Tibial nerve (tissue), 4 donors: ENCODE data around the gene OAS1. TPM values are rescaled to one million over a fixed set of nuclear protein-coding genes. Genes with fewer than 3 reads are reported as not detected.

Source experiments
- DNase-seq, 2 donors: peaks; one replicate each; pipeline ENCODE4 v3.0.0-alpha.2; 2019; ENCODE audit warnings: low spot score in 2 of 2
- H3K27ac ChIP-seq, 4 donors: fragments of 200-600 bp; sonication (generic) in 3 of 4; one replicate each; pipeline ENCODE4 v1.5.1; 2017 to 2019; ENCODE audit warnings: mild to moderate bottlenecking in 1 of 4
- H3K27me3 ChIP-seq, 2 donors: fragments of 200-600 bp; sonication (generic) in 1 of 2; one replicate each; pipeline versions ENCODE4 v1.5.1 to v1.6.0; 2017 to 2019
- H3K36me3 ChIP-seq, 3 donors: fragments of 200-600 bp; sonication (generic); one replicate each; pipeline ENCODE4 v1.5.1; 2018 to 2019
- H3K4me1 ChIP-seq, 4 donors: fragments of 200-600 bp; sonication (generic) in 3 of 4; one replicate each; pipeline ENCODE4 v1.5.1; 2017 to 2019
- H3K4me3 ChIP-seq, 4 donors: fragments of 200-600 bp; sonication (generic) in 3 of 4; one replicate each; pipeline ENCODE4 v1.5.1; 2017 to 2019; ENCODE audit warnings: mild to moderate bottlenecking in 1 of 4, moderate library complexity in 1 of 4
- H3K9me3 ChIP-seq, 4 donors: fragments of 200-600 bp; sonication (generic) in 3 of 4; one replicate each; pipeline ENCODE4 v1.5.1; 2017 to 2019
- EP300 ChIP-seq, 2 donors: sonication (generic); formaldehyde crosslinking; IDR thresholded peaks; one replicate each; pipeline ENCODE4 v1.6.1; 2017; ENCODE audit warnings: antibody characterized with exemption in 2 of 2, mild to moderate bottlenecking in 1 of 2
- POLR2A ChIP-seq, 2 donors: fragments of 450-650 bp; IDR thresholded peaks; one replicate each; pipeline ENCODE4 v1.6.1; 2017; ENCODE audit warnings: antibody characterized with exemption in 2 of 2, mild to moderate bottlenecking in 2 of 2, moderate library complexity in 2 of 2
- WGBS, 2 donors: methylation state at CpG; one replicate each; pipeline ENCODE4 v1.1.5; 2018; 5-methylcytosine and 5-hydroxymethylcytosine counted together
- total RNA-seq, 4 donors: library from RNA; depleted of rRNA; stranded (reverse); fragments of >200 nt; gene quantifications; one replicate each; pipeline ENCODE4 v1.1.0, GENCODE V29; 2016
- TF ChIP-seq, protein P1 (sequence below), 5 experiments: fragments of 200-600 bp in 3 of 5; fragments of 450-650 bp in 2 of 5; sonication (generic) in 3 of 5; IDR thresholded peaks; one replicate each; pipeline ENCODE4 v1.5.1; 2016 to 2019; ENCODE audit warnings: antibody characterized with exemption in 5 of 5, mild to moderate bottlenecking in 3 of 5, moderate library complexity in 2 of 5

Gene OAS1
- total RNA-seq, 4 donors from 2014 or later = 8.2 to 22.8 (median 11.3) TPM

DNA sequence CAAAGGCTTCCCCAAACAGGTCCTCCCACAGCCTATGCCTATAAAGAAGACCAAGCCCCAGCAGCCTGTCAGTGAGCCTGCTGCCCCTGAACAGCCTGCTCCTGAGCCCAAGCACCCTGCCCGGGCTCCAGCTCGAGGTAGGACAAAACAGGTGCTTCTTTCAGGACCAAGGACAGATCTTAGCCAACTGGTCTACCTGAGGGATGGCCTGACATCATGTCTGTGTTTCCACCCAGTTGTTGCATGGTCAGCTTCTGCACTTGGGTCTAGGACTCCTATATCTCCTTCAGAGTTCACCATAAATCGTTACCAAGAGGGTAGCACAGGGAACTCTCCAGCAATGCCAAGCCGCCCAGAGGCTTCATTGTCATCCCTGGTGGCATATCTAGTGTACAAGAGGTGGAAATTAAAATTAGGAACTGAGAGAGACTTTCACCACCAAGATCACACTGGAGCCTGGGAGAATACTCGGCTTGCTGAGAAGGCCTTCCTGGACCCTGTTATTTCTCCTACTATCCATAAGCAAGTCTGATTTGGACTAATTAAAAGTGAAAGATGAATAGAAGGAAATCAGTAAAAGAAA, 38.2 kb upstream of the OAS1 start:
- DNase-seq = no peak
- Histone ChIP-seq H3K27me3 (no peaks in the 10 kb centered on the region), H3K4me1 (no peaks in the 10 kb centered on the region), H3K9me3 (no peaks in the 10 kb centered on the region), H3K4me3 (no peak overlapping the region), H3K27ac (no peak overlapping the region), H3K36me3 (no peaks in the 10 kb centered on the region)
- TF ChIP-seq EP300 (IDR thresholded peaks at IDR 0.05) (no peak), POLR2A (IDR thresholded peaks at IDR 0.05) (no peak)
- TF ChIP-seq, protein P1, sequence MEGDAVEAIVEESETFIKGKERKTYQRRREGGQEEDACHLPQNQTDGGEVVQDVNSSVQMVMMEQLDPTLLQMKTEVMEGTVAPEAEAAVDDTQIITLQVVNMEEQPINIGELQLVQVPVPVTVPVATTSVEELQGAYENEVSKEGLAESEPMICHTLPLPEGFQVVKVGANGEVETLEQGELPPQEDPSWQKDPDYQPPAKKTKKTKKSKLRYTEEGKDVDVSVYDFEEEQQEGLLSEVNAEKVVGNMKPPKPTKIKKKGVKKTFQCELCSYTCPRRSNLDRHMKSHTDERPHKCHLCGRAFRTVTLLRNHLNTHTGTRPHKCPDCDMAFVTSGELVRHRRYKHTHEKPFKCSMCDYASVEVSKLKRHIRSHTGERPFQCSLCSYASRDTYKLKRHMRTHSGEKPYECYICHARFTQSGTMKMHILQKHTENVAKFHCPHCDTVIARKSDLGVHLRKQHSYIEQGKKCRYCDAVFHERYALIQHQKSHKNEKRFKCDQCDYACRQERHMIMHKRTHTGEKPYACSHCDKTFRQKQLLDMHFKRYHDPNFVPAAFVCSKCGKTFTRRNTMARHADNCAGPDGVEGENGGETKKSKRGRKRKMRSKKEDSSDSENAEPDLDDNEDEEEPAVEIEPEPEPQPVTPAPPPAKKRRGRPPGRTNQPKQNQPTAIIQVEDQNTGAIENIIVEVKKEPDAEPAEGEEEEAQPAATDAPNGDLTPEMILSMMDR (IDR thresholded peaks at IDR 0.05) = no peak
- WGBS, 2 donors = 62 to 66% methylated on average over 5 of the region's 5 CpGs

DNA sequence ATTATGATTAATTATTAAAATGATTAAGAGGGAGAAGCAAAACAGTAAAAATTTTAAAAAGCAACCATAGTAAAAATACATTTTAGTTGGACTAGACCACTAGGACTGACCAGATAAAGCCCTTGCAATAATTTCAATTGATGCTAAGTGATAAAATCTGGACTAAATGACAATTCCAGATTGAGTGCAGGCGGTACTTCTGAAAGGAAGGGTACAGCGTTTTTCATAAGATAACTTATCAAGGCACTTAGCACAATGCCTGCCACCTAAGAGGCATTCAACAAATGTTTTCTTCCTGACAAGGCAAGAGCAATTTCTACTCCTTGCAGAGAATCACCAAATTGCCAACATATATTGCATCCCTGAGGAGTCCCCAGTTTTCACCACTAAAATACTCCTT, 37.7 kb upstream of the OAS1 start:
- TF ChIP-seq, protein P1 (IDR thresholded peaks at IDR 0.05) = no peak
- TF ChIP-seq EP300 (IDR thresholded peaks at IDR 0.05) = no peak
- TF ChIP-seq POLR2A (IDR thresholded peaks at IDR 0.05) = no peak
- DNase-seq = no peak
- Histone ChIP-seq H3K27me3 (no peaks in the 10 kb centered on the region), H3K27ac (no peak overlapping the region), H3K36me3 (no peaks in the 10 kb centered on the region), H3K4me1 (no peaks in the 10 kb centered on the region), H3K4me3 (no peak overlapping the region), H3K9me3 (no peaks in the 10 kb centered on the region)
- 87% methylated on average over 2 of the region's 2 CpGs for WGBS, 2 donors

DNA sequence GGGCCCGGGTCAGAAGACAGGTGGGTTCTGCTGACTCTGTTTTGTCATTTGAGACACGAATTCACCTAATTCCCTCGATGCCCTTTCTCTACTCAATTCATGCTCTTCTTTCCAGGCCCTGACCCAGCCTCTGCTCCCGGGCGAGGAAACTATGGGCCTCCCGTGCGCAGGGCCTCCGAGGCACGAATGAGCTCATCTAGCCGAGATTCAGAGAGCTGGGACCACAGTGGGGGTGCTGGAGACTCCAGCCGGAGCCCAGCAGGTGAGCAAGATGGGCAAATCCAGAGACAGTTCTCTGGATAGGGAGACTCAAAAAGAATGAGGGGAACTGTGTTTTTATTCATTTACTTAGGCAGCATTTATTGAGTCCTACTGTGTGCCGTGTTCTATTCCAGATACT, 37.0 kb upstream of the OAS1 start:
- H3K4me3 ChIP-seq = no peak overlapping the region
- no peak overlapping the region for H3K27ac ChIP-seq
- WGBS, 2 donors = 71 to 80% methylated on average over 12 of the region's 12 CpGs
- no peaks in the 10 kb centered on the region for H3K36me3 ChIP-seq
- DNase-seq = no peak
- H3K4me1 ChIP-seq = no peaks in the 10 kb centered on the region
- H3K9me3 ChIP-seq = no peaks in the 10 kb centered on the region
- TF ChIP-seq, protein P1 (IDR thresholded peaks at IDR 0.05) = no peak
- no peaks in the 10 kb centered on the region for H3K27me3 ChIP-seq

DNA sequence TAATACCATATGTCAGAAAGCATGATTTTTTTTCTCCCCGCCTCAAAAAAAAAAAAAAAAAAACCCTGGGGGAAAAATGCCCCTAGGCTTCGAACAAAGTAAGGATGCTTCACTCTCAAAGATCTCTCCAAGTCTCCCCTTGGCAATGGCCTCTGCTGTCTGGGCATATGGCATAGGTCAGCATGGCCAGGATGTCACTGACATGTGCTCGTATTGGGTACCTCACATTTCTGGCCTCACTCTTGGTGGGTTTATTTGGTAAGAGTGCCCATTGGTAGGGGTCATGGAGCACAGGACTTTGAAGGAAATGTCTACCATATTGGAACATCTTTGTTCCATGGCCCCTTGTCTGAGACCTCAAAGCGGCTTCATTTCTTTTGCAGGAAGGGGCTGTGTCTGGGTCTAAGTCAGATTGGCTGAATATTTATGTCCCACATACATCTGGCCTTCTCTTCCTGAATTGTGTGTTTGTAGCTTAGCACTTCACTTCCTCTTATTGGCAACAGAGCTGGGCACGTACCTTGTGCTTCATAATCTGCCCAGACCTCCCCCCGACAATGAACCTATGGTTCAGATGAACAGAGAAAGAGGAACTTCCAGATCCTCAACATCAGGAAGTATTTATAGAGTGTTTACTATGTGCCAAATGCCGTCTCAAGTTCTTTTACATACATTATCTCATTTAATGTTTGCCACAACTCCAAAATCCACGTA, 36.3 kb upstream of the OAS1 start:
- Histone ChIP-seq H3K27me3 (peaks cover 0 to 4% of the 10 kb centered on the region in 2 donors), H3K4me1 (no peaks in the 10 kb centered on the region), H3K9me3 (no peaks in the 10 kb centered on the region), H3K27ac (no peak overlapping the region), H3K36me3 (no peaks in the 10 kb centered on the region), H3K4me3 (no peak overlapping the region)
- no peak for DNase-seq
- TF ChIP-seq, protein P1 (IDR thresholded peaks at IDR 0.05) = no peak
- TF ChIP-seq EP300 (IDR thresholded peaks at IDR 0.05) (no peak), POLR2A (IDR thresholded peaks at IDR 0.05) (no peak)
- 49 to 53% methylated on average over 8 of the region's 8 CpGs for WGBS, 2 donors

DNA sequence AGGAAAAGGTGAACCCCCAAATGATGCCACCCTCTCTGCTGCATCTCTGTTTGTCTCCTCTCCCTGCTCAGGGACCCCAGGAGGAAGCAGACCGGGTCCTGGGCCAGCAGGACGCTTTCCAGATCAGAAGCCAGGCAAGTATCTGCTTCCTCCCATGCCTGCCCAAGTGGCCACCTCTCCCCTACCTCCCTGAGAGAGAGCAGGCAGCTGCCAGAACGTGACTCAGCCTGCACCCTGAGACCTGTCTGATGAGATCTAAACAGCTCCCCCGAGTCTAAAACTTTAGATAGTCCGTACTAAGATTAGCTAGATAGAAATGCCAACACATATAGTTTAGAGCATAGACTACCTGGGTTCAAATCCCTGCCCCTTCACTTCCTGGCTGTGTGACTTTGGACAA, 31.2 kb upstream of the OAS1 start:
- no peak overlapping the region for H3K27ac ChIP-seq
- no peak overlapping the region for H3K4me3 ChIP-seq
- H3K9me3 ChIP-seq = no peaks in the 10 kb centered on the region
- DNase-seq = no peak
- no peaks in the 10 kb centered on the region for H3K4me1 ChIP-seq
- peaks cover 0 to 16% of the 10 kb centered on the region in 2 donors for H3K27me3 ChIP-seq
- TF ChIP-seq, protein P1 (IDR thresholded peaks at IDR 0.05) = no peak
- TF ChIP-seq POLR2A (IDR thresholded peaks at IDR 0.05) = no peak
- no peak for TF ChIP-seq EP300 (IDR thresholded peaks at IDR 0.05)
- no peaks in the 10 kb centered on the region for H3K36me3 ChIP-seq
- 34 to 51% methylated on average over 4 to 5 of the region's 5 CpGs for WGBS, 2 donors
